ENCODE results near the gene PLA2G4E. TPM values are rescaled to one million over a fixed set of nuclear protein-coding genes. Genes with fewer than 3 reads are reported as not detected.

The PLA2G4E gene
- total RNA-seq, 1 experiment from 2014 or later: not detected

GRCh38 chr15:41955807-41956525 lies 64.9 kb downstream of the PLA2G4E start:
- DNase-seq (ENCODE audit: low read depth): no peak

- DNase-seq (ENCODE audit: low read depth): no peak
Observed at GRCh38 chr15:41955100-41955499, 65.7 kb downstream of the PLA2G4E start.

- DNase-seq (ENCODE audit: low read depth): no peak
Observed at GRCh38 chr15:41954036-41954435, 66.8 kb downstream of the PLA2G4E start.

- DNase-seq (ENCODE audit: low read depth): no peak
Observed at GRCh38 chr15:41952013-41952563, 68.8 kb downstream of the PLA2G4E start.

GRCh38 chr15:41951571-41951970 lies 69.3 kb downstream of the PLA2G4E start:
- DNase-seq (ENCODE audit: low read depth): no peak

- no peak for DNase-seq (ENCODE audit: low read depth)
Observed at GRCh38 chr15:41950489-41950888, 70.4 kb downstream of the PLA2G4E start.

GRCh38 chr15:41950127-41950483 lies 70.7 kb downstream of the PLA2G4E start:
- no peak for DNase-seq (ENCODE audit: low read depth)

- DNase-seq (ENCODE audit: low read depth): peak; percentile 50
Observed at GRCh38 chr15:41949401-41950126, 71.3 kb downstream of the PLA2G4E start.

- DNase-seq (ENCODE audit: low read depth): no peak
Observed at GRCh38 chr15:41948490-41948889, 72.4 kb downstream of the PLA2G4E start.

GRCh38 chr15:41946970-41947369 lies 73.9 kb downstream of the PLA2G4E start:
- no peak for DNase-seq (ENCODE audit: low read depth)

GRCh38 chr15:41945731-41946130 lies 75.1 kb downstream of the PLA2G4E start:
- no peak for DNase-seq (ENCODE audit: low read depth)

- peak; percentile 58 for DNase-seq (ENCODE audit: low read depth)
Observed at GRCh38 chr15:41945221-41945620, 75.6 kb downstream of the PLA2G4E start.

- peak; percentile 93 for DNase-seq (ENCODE audit: low read depth)
Observed at GRCh38 chr15:41944313-41944940, 76.4 kb downstream of the PLA2G4E start.

GRCh38 chr15:41943543-41944312 lies 77.1 kb downstream of the PLA2G4E start:
- DNase-seq (ENCODE audit: low read depth): no peak

- DNase-seq (ENCODE audit: low read depth): no peak
Observed at GRCh38 chr15:41942886-41943285, 78.0 kb downstream of the PLA2G4E start.

GRCh38 chr15:41941644-41942415 lies 79.0 kb downstream of the PLA2G4E start:
- peak; percentile 56 for DNase-seq (ENCODE audit: low read depth)

GRCh38 chr15:41940441-41940857 lies 80.4 kb downstream of the PLA2G4E start:
- DNase-seq (ENCODE audit: low read depth): peak; percentile 83

GRCh38 chr15:41939986-41940385 lies 80.9 kb downstream of the PLA2G4E start:
- DNase-seq (ENCODE audit: low read depth): peak; percentile 36

- DNase-seq (ENCODE audit: low read depth): no peak
Observed at GRCh38 chr15:41937568-41937923, 83.3 kb downstream of the PLA2G4E start.

GRCh38 chr15:41936649-41937567 lies 83.9 kb downstream of the PLA2G4E start:
- peak; percentile 86 for DNase-seq (ENCODE audit: low read depth)
